ENCODE measurements around the gene CLIP1. TPM values are rescaled to one million over a fixed set of nuclear protein-coding genes. Genes with fewer than 3 reads are reported as not detected.

The CLIP1 gene
- polyA plus RNA-seq, 1 of the 3 experiments (the other 2 are of a cell fraction), result 33.9 TPM

- 88% methylated on average over 7 of the region's 7 CpGs for WGBS (ENCODE audit: low lambda C conversion rate)
- POLR2A ChIA-PET, result no interaction called here
- peaks cover 5% of the 10 kb centered on the region for H3F3A ChIP-seq (replicated peaks; ENCODE audit: insufficient read depth)
- CTCF ChIA-PET, result interaction anchor here (0.6 to 2.4 kb wide), 3 partner anchors 9 to 146 kb away, joined by 3 to 7 read pairs (median 3); no protein-coding TSS in a partner anchor
- no peak for DNase-seq
- H2AFZ ChIP-seq (ENCODE audit: low read depth), result no peak overlapping the region
- no peak overlapping the region for H3K4me2 ChIP-seq
- TF ChIP-seq POLR2AphosphoS5 (IDR thresholded peaks at IDR 0.05; ENCODE audit: low read depth, low read length), result no peak
- TF ChIP-seq TEAD4 (IDR thresholded peaks at IDR 0.05; ENCODE audit: borderline replicate concordance, insufficient read depth), result no peak
- no peak for TF ChIP-seq REST (IDR thresholded peaks at IDR 0.05; ENCODE audit: low read depth, low read length)
- no peak for TF ChIP-seq PBX3 (IDR thresholded peaks at IDR 0.05)
- no peak for TF ChIP-seq NFIC (IDR thresholded peaks at IDR 0.05; ENCODE audit: borderline replicate concordance)
- TF ChIP-seq RCOR1 (IDR thresholded peaks at IDR 0.05; ENCODE audit: low read length), result no peak
- no peak for TF ChIP-seq GABPA (IDR thresholded peaks at IDR 0.05; ENCODE audit: low read depth)
- H3K27me3 ChIP-seq (ENCODE audit: insufficient read depth), result no peaks in the 10 kb centered on the region
- H3K27ac ChIP-seq (ENCODE audit: low read depth in 2 of 2, low read length in 1 of 2), result no peak overlapping the region
- no peaks in the 10 kb centered on the region for H3K9me3 ChIP-seq
- no peak overlapping the region for H3K4me3 ChIP-seq (ENCODE audit: low read depth in 2 of 2, low read length in 1 of 2)
- no peaks in the 10 kb centered on the region for H3K9me2 ChIP-seq
- peaks cover 20 to 56% of the 10 kb centered on the region in 2 experiments for H3K36me3 ChIP-seq (replicated peaks in 1 of 2; ENCODE audit: control insufficient read depth in 1 of 2, insufficient read depth in 2 of 2, low read length in 1 of 2)
- peaks cover 4% of the 10 kb centered on the region; the same call in 1 of the 2 replicates for H3K79me2 ChIP-seq (ENCODE audit: insufficient read depth)
- no peak overlapping the region for H3K9ac ChIP-seq
- H3K4me1 ChIP-seq (ENCODE audit: control insufficient read depth in 1 of 2, insufficient read depth in 2 of 2, low read depth in 1 of 2, low read length in 1 of 2), result no peaks in the 10 kb centered on the region; a peak in 1 of 4 replicates
- H4K20me1 ChIP-seq (ENCODE audit: insufficient read depth), result no peaks in the 10 kb centered on the region
Measured at GRCh38 chr12:122276242-122276641, 146.2 kb downstream of the CLIP1 start.

- no peaks in the 10 kb centered on the region for H4K20me1 ChIP-seq (ENCODE audit: insufficient read depth)
- no peaks in the 10 kb centered on the region for H3K27me3 ChIP-seq (ENCODE audit: insufficient read depth)
- H2AFZ ChIP-seq (ENCODE audit: low read depth), result no peak overlapping the region
- H3K79me2 ChIP-seq (ENCODE audit: insufficient read depth), result no peaks in the 10 kb centered on the region; the same call in 1 of the 2 replicates
- no peak for DNase-seq
- no peaks in the 10 kb centered on the region for H3K9me2 ChIP-seq
- no peak overlapping the region for H3K4me3 ChIP-seq (ENCODE audit: low read depth in 2 of 2, low read length in 1 of 2)
- H3K4me2 ChIP-seq, result no peak overlapping the region
- no peaks in the 10 kb centered on the region; a peak in 1 of 4 replicates for H3K4me1 ChIP-seq (ENCODE audit: control insufficient read depth in 1 of 2, insufficient read depth in 2 of 2, low read depth in 1 of 2, low read length in 1 of 2)
- H3K9me3 ChIP-seq, result no peaks in the 10 kb centered on the region
- peaks cover 20 to 52% of the 10 kb centered on the region in 2 experiments for H3K36me3 ChIP-seq (replicated peaks in 1 of 2; ENCODE audit: control insufficient read depth in 1 of 2, insufficient read depth in 2 of 2, low read length in 1 of 2)
- POLR2A ChIA-PET, result no interaction called here
- CTCF ChIA-PET, result interaction anchor here (0.6 to 2.4 kb wide), 3 partner anchors 9 to 145 kb away, joined by 3 to 7 read pairs (median 3); no protein-coding TSS in a partner anchor
- H3K9ac ChIP-seq, result no peak overlapping the region
- 87% methylated on average over 8 of the region's 8 CpGs for whole genome bisulfite sequencing (ENCODE audit: low lambda C conversion rate)
- no peak overlapping the region for H3K27ac ChIP-seq (ENCODE audit: low read depth in 2 of 2, low read length in 1 of 2)
- H3F3A ChIP-seq (replicated peaks; ENCODE audit: insufficient read depth), result peaks cover 5% of the 10 kb centered on the region
- TF ChIP-seq SMC3 (IDR thresholded peaks at IDR 0.05; ENCODE audit: low read depth, low read length), result no peak
- no peak for TF ChIP-seq RAD21 (IDR thresholded peaks at IDR 0.05; ENCODE audit: low read length)
- no peak for TF ChIP-seq FOXJ3 (CRISPR knock-in tag; IDR thresholded peaks at IDR 0.05)
- no peak for TF ChIP-seq JUND (IDR thresholded peaks at IDR 0.05)
- no peak for TF ChIP-seq REST (IDR thresholded peaks at IDR 0.05; ENCODE audit: low read depth, low read length)
- TF ChIP-seq PBX3 (IDR thresholded peaks at IDR 0.05), result no peak
- TF ChIP-seq RXRA (IDR thresholded peaks at IDR 0.05; ENCODE audit: borderline replicate concordance, low read depth), result no peak
- TF ChIP-seq IRF3 (IDR thresholded peaks at IDR 0.05; ENCODE audit: low read depth, low read length), result no peak
- TF ChIP-seq FOXM1 (IDR thresholded peaks at IDR 0.05; ENCODE audit: low read depth), result no peak
- no peak for TF ChIP-seq NRF1 (IDR thresholded peaks at IDR 0.05; ENCODE audit: low read depth, low read length)
- TF ChIP-seq SIN3A (IDR thresholded peaks at IDR 0.05; ENCODE audit: borderline replicate concordance, low read depth, low read length), result no peak
Measured at GRCh38 chr12:122275459-122275858, 147.0 kb downstream of the CLIP1 start.
